22Rv1 (cell line): ENCODE measurements around the gene RAPGEF4.

Source experiments
- ZFX ChIP-seq: fragments of 450-650 bp; IDR thresholded peaks from 2 replicates; pipeline ENCODE4 v1.6.1; 2017; ENCODE audit warnings: antibody characterized with exemption, borderline replicate concordance
- TF ChIP-seq, protein P1 (sequence below): fragments of 450-650 bp; IDR thresholded peaks from 2 replicates; pipeline ENCODE4 v1.5.1; 2017; ENCODE audit warnings: mild to moderate bottlenecking

DNA sequence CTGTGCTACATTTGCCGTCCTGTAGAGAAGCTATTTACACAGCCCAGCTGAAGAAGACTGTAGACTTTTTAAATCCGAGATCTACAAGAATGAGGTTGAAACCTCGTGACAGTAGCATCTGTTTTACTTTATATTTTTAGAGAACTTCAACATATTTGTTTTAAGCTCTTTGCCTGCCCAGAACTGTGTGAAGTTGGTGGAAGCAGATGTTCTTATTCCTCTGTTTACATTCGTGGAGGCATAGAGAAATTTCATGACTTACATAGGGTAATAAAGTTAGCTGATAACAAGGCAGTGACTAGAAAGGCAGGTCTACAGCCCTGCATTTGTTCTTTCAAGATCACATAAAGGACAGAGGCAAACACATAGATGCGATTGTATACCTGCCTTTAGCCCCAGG, 293.0 kb downstream of the RAPGEF4 start:
- TF ChIP-seq, protein P1, sequence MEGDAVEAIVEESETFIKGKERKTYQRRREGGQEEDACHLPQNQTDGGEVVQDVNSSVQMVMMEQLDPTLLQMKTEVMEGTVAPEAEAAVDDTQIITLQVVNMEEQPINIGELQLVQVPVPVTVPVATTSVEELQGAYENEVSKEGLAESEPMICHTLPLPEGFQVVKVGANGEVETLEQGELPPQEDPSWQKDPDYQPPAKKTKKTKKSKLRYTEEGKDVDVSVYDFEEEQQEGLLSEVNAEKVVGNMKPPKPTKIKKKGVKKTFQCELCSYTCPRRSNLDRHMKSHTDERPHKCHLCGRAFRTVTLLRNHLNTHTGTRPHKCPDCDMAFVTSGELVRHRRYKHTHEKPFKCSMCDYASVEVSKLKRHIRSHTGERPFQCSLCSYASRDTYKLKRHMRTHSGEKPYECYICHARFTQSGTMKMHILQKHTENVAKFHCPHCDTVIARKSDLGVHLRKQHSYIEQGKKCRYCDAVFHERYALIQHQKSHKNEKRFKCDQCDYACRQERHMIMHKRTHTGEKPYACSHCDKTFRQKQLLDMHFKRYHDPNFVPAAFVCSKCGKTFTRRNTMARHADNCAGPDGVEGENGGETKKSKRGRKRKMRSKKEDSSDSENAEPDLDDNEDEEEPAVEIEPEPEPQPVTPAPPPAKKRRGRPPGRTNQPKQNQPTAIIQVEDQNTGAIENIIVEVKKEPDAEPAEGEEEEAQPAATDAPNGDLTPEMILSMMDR = no peak
- TF ChIP-seq ZFX = no peak
